ENCODE data around the gene ATP2A1.

ATP2A1 gene

GRCh38 chr16:28835864-28836760 lies 42.2 kb upstream of the ATP2A1 start:
- CTCF ChIA-PET, result no interaction called here
- POLR2A ChIA-PET, result interaction anchor here (1.0 to 4.5 kb wide), 4 partner anchors 8 to 26 kb away, joined by 3 to 26 read pairs (median 10); partner anchors contain the start of genes ATXN2L and TUFM
- no peak for DNase-seq (ENCODE audit: extremely low spot score)
- no peak for TF ChIP-seq FOXM1 (IDR thresholded peaks at IDR 0.05; ENCODE audit: borderline replicate concordance)
- TF ChIP-seq SP1 (IDR thresholded peaks at IDR 0.05), result no peak
- TF ChIP-seq PKNOX1 (IDR thresholded peaks at IDR 0.05), result no peak
- no peak for TF ChIP-seq ARNT (IDR thresholded peaks at IDR 0.05)
- no peak for TF ChIP-seq FOXK2 (IDR thresholded peaks at IDR 0.05)
- no peak for TF ChIP-seq LEF1 (IDR thresholded peaks at IDR 0.05; ENCODE audit: borderline replicate concordance)

DNA sequence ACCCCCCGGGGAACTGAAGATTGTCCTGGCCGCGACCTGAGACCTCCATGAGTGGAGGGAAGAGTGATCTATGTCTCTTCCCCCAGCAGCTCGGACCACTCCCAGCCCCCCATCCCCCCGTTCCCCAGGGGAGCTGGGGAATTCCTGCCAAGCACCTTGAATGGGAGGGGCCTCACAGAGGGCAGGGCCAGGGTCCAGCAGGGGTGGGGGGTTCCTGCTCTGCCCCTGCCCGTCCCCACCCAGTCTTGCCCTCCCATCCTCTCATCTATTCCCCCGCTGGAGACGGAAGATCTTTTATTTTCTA lies 41.6 kb upstream of the ATP2A1 start:
- DNase-seq (ENCODE audit: extremely low spot score), result no peak
- ChIA-PET CTCF (interaction anchor here (0.6 kb wide), 1 partner anchor 20 kb away, joined by 5 read pairs; no protein-coding TSS in a partner anchor), POLR2A (interaction anchor here (1.1 to 4.5 kb wide), 4 partner anchors 9 to 25 kb away, joined by 3 to 26 read pairs (median 13); partner anchors contain the start of genes ATXN2L and TUFM)
- TF ChIP-seq NFRKB (IDR thresholded peaks at IDR 0.05), result no peak
- TF ChIP-seq FOXA1 (IDR thresholded peaks at IDR 0.05), result no peak

GRCh38 chr16:28837672-28838557 lies 40.4 kb upstream of the ATP2A1 start:
- TF ChIP-seq SP1 (IDR thresholded peaks at IDR 0.05) (no peak), L3MBTL2 (conservative IDR thresholded peaks at IDR 0.05) (no peak), TARDBP (IDR thresholded peaks at IDR 0.05) (no peak), PKNOX1 (IDR thresholded peaks at IDR 0.05) (no peak), ELF4 (IDR thresholded peaks at IDR 0.05) (no peak), FOXA1 (IDR thresholded peaks at IDR 0.05) (no peak), ZNF384 (IDR thresholded peaks at IDR 0.05) (no peak), FOXM1 (IDR thresholded peaks at IDR 0.05; ENCODE audit: borderline replicate concordance) (no peak), FOXK2 (IDR thresholded peaks at IDR 0.05) (no peak)
- ChIA-PET POLR2A (interaction anchor here (1.4 to 4.5 kb wide), 4 partner anchors 8 to 25 kb away, joined by 10 to 26 read pairs (median 13); partner anchors contain the start of genes ATXN2L, SH2B1 and TUFM), CTCF (interaction anchor here (0.6 kb wide), 1 partner anchor 1856 kb away, joined by 3 read pairs; no protein-coding TSS in a partner anchor)
- no peak for DNase-seq (ENCODE audit: extremely low spot score)

DNA sequence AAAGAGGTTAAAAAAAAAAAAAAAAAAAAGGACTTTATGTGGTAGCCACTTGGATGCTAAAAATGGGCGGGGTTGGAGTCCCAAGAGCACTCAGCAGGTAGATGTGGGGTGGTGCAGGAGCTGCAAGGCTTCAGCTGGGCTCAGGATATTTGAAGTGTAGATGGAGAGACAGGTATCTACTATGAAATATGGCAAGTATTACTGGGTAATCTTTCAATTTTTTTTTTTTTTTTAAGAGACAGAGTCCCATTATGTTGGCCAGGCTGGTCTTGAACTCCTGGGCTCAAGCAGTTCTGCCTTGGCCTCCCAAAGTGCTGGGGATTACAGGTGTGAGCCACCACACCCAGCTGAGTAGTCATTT lies 39.8 kb upstream of the ATP2A1 start:
- CTCF ChIA-PET, result no interaction called here
- DNase-seq (ENCODE audit: extremely low spot score), result no peak
- TF ChIP-seq SP1 (IDR thresholded peaks at IDR 0.05), result no peak
- no peak for TF ChIP-seq L3MBTL2 (conservative IDR thresholded peaks at IDR 0.05)
- TF ChIP-seq BHLHE40 (IDR thresholded peaks at IDR 0.05; ENCODE audit: borderline replicate concordance), result no peak
- TF ChIP-seq FOXM1 (IDR thresholded peaks at IDR 0.05; ENCODE audit: borderline replicate concordance), result no peak
- TF ChIP-seq HDGF (IDR thresholded peaks at IDR 0.05; ENCODE audit: borderline replicate concordance), result no peak
- no peak for TF ChIP-seq ARNT (IDR thresholded peaks at IDR 0.05)
- TF ChIP-seq FOXK2 (IDR thresholded peaks at IDR 0.05), result no peak
- no peak for TF ChIP-seq NFRKB (IDR thresholded peaks at IDR 0.05)
- no peak for TF ChIP-seq ELF4 (IDR thresholded peaks at IDR 0.05)
- TF ChIP-seq SUZ12 (IDR thresholded peaks at IDR 0.05), result no peak
- POLR2A ChIA-PET, result interaction anchor here (1.4 to 4.5 kb wide), 3 partner anchors 11 to 24 kb away, joined by 10 to 26 read pairs (median 16); partner anchors contain the start of genes ATXN2L and SH2B1

DNA sequence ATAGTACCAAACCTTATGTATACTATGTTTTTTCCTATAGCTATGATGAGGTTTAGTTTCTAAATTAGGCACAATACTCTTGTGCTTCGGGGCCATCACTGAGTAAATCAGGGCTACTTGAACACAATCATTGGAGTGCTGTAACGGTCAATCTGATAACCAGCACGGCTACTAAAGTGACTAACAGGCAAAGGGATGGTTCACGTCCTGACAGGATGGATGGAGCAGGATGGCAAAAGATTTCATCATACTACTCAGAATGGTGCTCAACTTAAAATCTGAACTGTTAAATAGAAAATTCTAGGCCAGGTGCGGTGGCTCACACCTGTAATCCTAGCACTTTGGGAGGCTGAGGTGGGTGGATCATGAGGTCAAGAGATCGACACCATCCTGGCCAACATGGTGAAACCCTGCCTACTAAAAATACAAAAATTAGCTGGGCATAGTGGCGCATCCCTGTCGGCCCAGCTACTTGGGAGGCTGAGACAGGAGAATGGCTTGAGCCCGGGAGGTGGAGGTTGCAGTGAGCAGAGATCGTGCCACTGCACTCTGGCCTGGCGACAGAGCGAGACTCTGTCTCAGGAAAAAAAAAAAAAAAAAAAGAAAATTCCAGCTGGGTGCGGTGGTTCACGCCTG lies 39.2 kb upstream of the ATP2A1 start:
- DNase-seq (ENCODE audit: extremely low spot score), result no peak
- TF ChIP-seq NFRKB (IDR thresholded peaks at IDR 0.05) (no peak), HDGF (IDR thresholded peaks at IDR 0.05; ENCODE audit: borderline replicate concordance) (no peak), L3MBTL2 (conservative IDR thresholded peaks at IDR 0.05) (no peak), SP1 (IDR thresholded peaks at IDR 0.05) (no peak)
- POLR2A ChIA-PET, result interaction anchor here (1.0 to 3.4 kb wide), 4 partner anchors 11 to 24 kb away, joined by 3 to 16 read pairs (median 6); partner anchors contain the start of gene SH2B1
- CTCF ChIA-PET, result no interaction called here

- no peak for DNase-seq (ENCODE audit: extremely low spot score)
- ChIA-PET CTCF (no interaction called here), POLR2A (interaction anchor here (1.0 to 1.3 kb wide), 2 partner anchors 16 to 22 kb away, joined by 3 read pairs; no protein-coding TSS in a partner anchor)
- TF ChIP-seq HDGF (IDR thresholded peaks at IDR 0.05; ENCODE audit: borderline replicate concordance) (no peak), ZNF384 (IDR thresholded peaks at IDR 0.05) (no peak), FOXM1 (IDR thresholded peaks at IDR 0.05; ENCODE audit: borderline replicate concordance) (no peak), PKNOX1 (IDR thresholded peaks at IDR 0.05) (no peak), NFRKB (IDR thresholded peaks at IDR 0.05) (no peak), BHLHE40 (IDR thresholded peaks at IDR 0.05; ENCODE audit: borderline replicate concordance) (no peak), TARDBP (IDR thresholded peaks at IDR 0.05) (no peak), FOXA1 (IDR thresholded peaks at IDR 0.05) (no peak)
Observed at GRCh38 chr16:28839899-28840298, 38.4 kb upstream of the ATP2A1 start.

All from HEK293T (cell line).